ENCODE results near the gene ZNF500.

GRCh38 chr16:4760221-4760910 is 6.6 kb downstream of the ZNF500 start:
- no peak for TF ChIP-seq CTCF (tag by site-specific recombination; IDR thresholded peaks at IDR 0.05)
- no peak for TF ChIP-seq KLF16 (tag by site-specific recombination; IDR thresholded peaks at IDR 0.05)
- no peak for TF ChIP-seq ZNF747 (tag by site-specific recombination; IDR thresholded peaks at IDR 0.05)
- no peak for TF ChIP-seq TCF7L2 (IDR thresholded peaks at IDR 0.05; ENCODE audit: borderline replicate concordance, low read depth, low read length)
- no peak for TF ChIP-seq YY1 (tag by site-specific recombination; IDR thresholded peaks at IDR 0.05)
- TF ChIP-seq REST (tag by site-specific recombination; IDR thresholded peaks at IDR 0.05), result no peak
- TF ChIP-seq ZNF639 (tag by site-specific recombination; IDR thresholded peaks at IDR 0.05), result no peak
- no peak for TF ChIP-seq ZNF571 (tag by site-specific recombination; IDR thresholded peaks at IDR 0.05)
- TF ChIP-seq ATF2 (tag by site-specific recombination; IDR thresholded peaks at IDR 0.05; ENCODE audit: low read depth), result no peak
- no peak for TF ChIP-seq ZNF558 (tag by site-specific recombination; IDR thresholded peaks at IDR 0.05)

All from HEK293 (cell line).